Measurements from ENCODE around the gene ZC3H7A. TPM values are rescaled to one million over a fixed set of nuclear protein-coding genes. Genes with fewer than 3 reads are reported as not detected.
"Not testable (repeated sequence)": the region's sequence is repeated elsewhere in the genome, so short reads cannot be mapped to it uniquely, and the experiment has no call there.

The ZC3H7A gene
- total RNA-seq, 1 experiment from 2014 or later, result 35.6 TPM

GRCh38 chr16:11791144-11791828 is 5.8 kb downstream of the ZC3H7A start:
- no peak for DNase-seq
- H3K27me3 ChIP-seq, result no peaks in the 10 kb centered on the region
- peaks cover 64% of the 10 kb centered on the region for H3K36me3 ChIP-seq

GRCh38 chr16:11788914-11789313 is 8.1 kb downstream of the ZC3H7A start:
- peaks cover 46% of the 10 kb centered on the region for H3K36me3 ChIP-seq
- DNase-seq, result no peak
- no peaks in the 10 kb centered on the region for H3K27me3 ChIP-seq
- H3K9me3 ChIP-seq, result no peaks in the 10 kb centered on the region
- H3K4me3 ChIP-seq, result no peak overlapping the region

More at GRCh38 chr16:11791144-11791828, 5.8 kb downstream of the ZC3H7A start:
- H3K4me3 ChIP-seq, result no peak overlapping the region
- no peaks in the 10 kb centered on the region for H3K9me3 ChIP-seq

- H3K4me3 ChIP-seq, DNase-seq, H3K9me3 ChIP-seq, H3K27me3 ChIP-seq: not testable (repeated sequence)
- peaks cover 32% of the 10 kb centered on the region for H3K36me3 ChIP-seq
Measured at GRCh38 chr16:11784980-11785599, 12.0 kb downstream of the ZC3H7A start.

GRCh38 chr16:11784381-11784780 is 12.7 kb downstream of the ZC3H7A start:
- H3K27me3 ChIP-seq, H3K4me3 ChIP-seq, DNase-seq, H3K9me3 ChIP-seq: not testable (repeated sequence)
- peaks cover 34% of the 10 kb centered on the region for H3K36me3 ChIP-seq

- no peaks in the 10 kb centered on the region for H3K27me3 ChIP-seq
- peaks cover 35% of the 10 kb centered on the region for H3K36me3 ChIP-seq
- no peak for DNase-seq
- no peak overlapping the region for H3K4me3 ChIP-seq
- H3K9me3 ChIP-seq, result no peaks in the 10 kb centered on the region
Measured at GRCh38 chr16:11784038-11784369, 13.1 kb downstream of the ZC3H7A start.

GRCh38 chr16:11783319-11784037 is 13.6 kb downstream of the ZC3H7A start:
- peaks cover 41% of the 10 kb centered on the region for H3K36me3 ChIP-seq
- no peak for DNase-seq
- H3K27me3 ChIP-seq, result no peaks in the 10 kb centered on the region
- H3K9me3 ChIP-seq, result no peaks in the 10 kb centered on the region
- no peak overlapping the region for H3K4me3 ChIP-seq

- peak; percentile 12 for DNase-seq
- no peaks in the 10 kb centered on the region for H3K9me3 ChIP-seq
- no peaks in the 10 kb centered on the region for H3K27me3 ChIP-seq
- H3K4me3 ChIP-seq, result no peak overlapping the region
- peaks cover 54% of the 10 kb centered on the region for H3K36me3 ChIP-seq
Measured at GRCh38 chr16:11781773-11782172, 15.3 kb downstream of the ZC3H7A start.

GRCh38 chr16:11780991-11781680 is 15.9 kb downstream of the ZC3H7A start:
- H3K36me3 ChIP-seq, result peaks cover 59% of the 10 kb centered on the region
- no peaks in the 10 kb centered on the region for H3K9me3 ChIP-seq
- no peak overlapping the region for H3K4me3 ChIP-seq
- no peak for DNase-seq
- no peaks in the 10 kb centered on the region for H3K27me3 ChIP-seq

GRCh38 chr16:11779074-11779473 is 18.0 kb downstream of the ZC3H7A start:
- no peak for DNase-seq
- Histone ChIP-seq H3K4me3 (no peak overlapping the region), H3K9me3 (no peaks in the 10 kb centered on the region), H3K27me3 (no peaks in the 10 kb centered on the region), H3K36me3 (peaks cover 75% of the 10 kb centered on the region)

- no peak overlapping the region for H3K4me3 ChIP-seq
- DNase-seq, result no peak
- H3K9me3 ChIP-seq, result no peaks in the 10 kb centered on the region
- H3K36me3 ChIP-seq, result peaks cover 90% of the 10 kb centered on the region
- H3K27me3 ChIP-seq, result no peaks in the 10 kb centered on the region
Measured at GRCh38 chr16:11774065-11774626, 22.9 kb downstream of the ZC3H7A start.

- H3K4me3 ChIP-seq, result no peak overlapping the region
- no peaks in the 10 kb centered on the region for H3K9me3 ChIP-seq
- DNase-seq, result no peak
- H3K36me3 ChIP-seq, result peaks cover 93% of the 10 kb centered on the region
- H3K27me3 ChIP-seq, result no peaks in the 10 kb centered on the region
Measured at GRCh38 chr16:11768849-11769248, 28.2 kb downstream of the ZC3H7A start.

- Histone ChIP-seq H3K9me3 (no peaks in the 10 kb centered on the region), H3K4me3 (no peak overlapping the region), H3K36me3 (peaks cover 94% of the 10 kb centered on the region), H3K27me3 (no peaks in the 10 kb centered on the region)
- no peak for DNase-seq
Measured at GRCh38 chr16:11762431-11762830, 34.6 kb downstream of the ZC3H7A start.

GRCh38 chr16:11759997-11760396 is 37.1 kb downstream of the ZC3H7A start:
- Histone ChIP-seq H3K4me3 (no peak overlapping the region), H3K9me3 (no peaks in the 10 kb centered on the region), H3K36me3 (peaks cover 94% of the 10 kb centered on the region), H3K27me3 (no peaks in the 10 kb centered on the region)
- no peak for DNase-seq

GRCh38 chr16:11759163-11759834 is 37.8 kb downstream of the ZC3H7A start:
- DNase-seq, result no peak
- Histone ChIP-seq H3K4me3 (no peak overlapping the region), H3K27me3 (no peaks in the 10 kb centered on the region), H3K36me3 (peaks cover 87% of the 10 kb centered on the region), H3K9me3 (no peaks in the 10 kb centered on the region)

- no peak for DNase-seq
- Histone ChIP-seq H3K27me3 (no peaks in the 10 kb centered on the region), H3K36me3 (peaks cover 88% of the 10 kb centered on the region), H3K4me3 (no peak overlapping the region), H3K9me3 (no peaks in the 10 kb centered on the region)
Measured at GRCh38 chr16:11757671-11758545, 39.1 kb downstream of the ZC3H7A start.

GRCh38 chr16:11756248-11756647 is 40.8 kb downstream of the ZC3H7A start:
- no peak for DNase-seq
- Histone ChIP-seq H3K27me3 (no peaks in the 10 kb centered on the region), H3K4me3 (no peak overlapping the region), H3K36me3 (peaks cover 86% of the 10 kb centered on the region), H3K9me3 (no peaks in the 10 kb centered on the region)
